HS-27A (cell line): ENCODE measurements around the gene TCEAL5.
"Not testable (repeated sequence)": the region's sequence is repeated elsewhere in the genome, so short reads cannot be mapped to it uniquely, and the experiment has no call there.

Source experiments
- DNase-seq: peaks from one replicate; pipeline ENCODE4 v3.0.0-alpha.2; 2012; ENCODE audit warnings: low read depth, missing footprints

The TCEAL5 gene

DNA sequence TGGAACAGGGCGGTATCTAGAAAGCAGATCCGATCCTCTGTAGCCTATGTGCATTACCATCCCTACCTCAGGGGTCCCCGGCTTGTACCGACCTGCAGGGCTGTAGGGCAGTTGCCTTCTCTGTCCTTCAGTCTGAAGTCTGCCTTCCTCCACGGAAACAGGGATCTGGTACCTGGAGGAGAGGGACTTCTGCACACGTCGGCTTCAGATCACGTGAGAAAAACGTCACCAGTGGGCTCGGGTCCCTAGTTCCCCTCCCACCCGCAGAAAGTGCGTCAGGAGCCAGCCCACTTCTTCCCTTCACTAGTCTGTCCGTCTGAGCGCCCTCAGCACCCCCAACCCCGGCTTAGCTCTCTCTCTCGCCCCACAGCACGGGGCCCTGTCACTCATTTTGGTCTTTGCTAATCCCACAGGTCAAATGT is at the start of gene TCEAL5:
TSS of gene TCEAL5 (minus strand) at position 170 of the 422 bp plus-strand sequence. CDS start 2,187 bp downstream, outside the sequence.
- no peak for DNase-seq

- no peak for DNase-seq
Observed at GRCh38 chrX:103311399-103311780, 34.8 kb upstream of the TCEAL5 start.

- no peak for DNase-seq
Observed at GRCh38 chrX:103310555-103311398, 34.2 kb upstream of the TCEAL5 start, which contains the start of gene BEX2. Gene BEX2 (minus strand): TSS chrX:103310990. CDS start chrX:103309976, 1,014 bp downstream.

GRCh38 chrX:103309860-103310554 is 33.5 kb upstream of the TCEAL5 start:
- no peak for DNase-seq

GRCh38 chrX:103305666-103306065 is 29.1 kb upstream of the TCEAL5 start:
- DNase-seq: not testable (repeated sequence)

DNA sequence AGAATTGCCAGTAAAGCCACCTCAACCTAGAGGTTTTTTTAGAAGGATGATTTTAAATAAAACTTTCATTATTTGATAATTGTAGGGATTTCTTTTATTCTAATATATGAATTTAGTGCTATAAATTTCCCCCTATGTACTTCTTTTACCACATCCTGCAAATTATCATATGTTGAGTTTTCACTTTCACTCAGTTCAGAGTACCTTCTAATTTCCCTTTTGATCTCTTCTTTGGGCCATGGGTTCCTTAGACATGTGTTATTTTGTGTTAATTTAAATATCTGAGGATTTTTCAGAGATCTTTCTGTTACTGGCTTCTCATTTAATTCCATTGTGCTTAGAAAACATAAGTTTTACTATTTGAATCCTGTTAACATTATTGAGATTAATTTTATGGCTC is 28.2 kb upstream of the TCEAL5 start:
- DNase-seq: no peak

DNA sequence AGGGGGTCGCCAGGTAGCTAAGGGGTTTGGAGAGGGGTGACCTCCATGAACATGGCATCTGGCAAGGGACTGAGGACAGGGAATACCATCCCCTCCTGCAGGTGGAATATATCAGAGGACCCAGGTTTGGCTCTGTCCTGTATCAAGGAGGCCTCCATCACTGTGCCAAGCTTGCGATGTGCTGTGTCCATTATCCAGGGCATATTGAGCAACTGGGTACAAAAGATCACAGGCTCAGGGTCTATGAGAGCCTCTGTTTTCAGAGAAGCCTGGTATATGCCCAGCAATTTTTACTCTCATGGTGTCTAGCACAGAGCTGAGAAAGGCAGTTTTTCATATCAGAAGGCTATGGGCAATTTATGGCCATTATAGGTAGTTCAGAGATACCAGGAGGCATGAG is 16.6 kb upstream of the TCEAL5 start:
- DNase-seq: no peak

DNA sequence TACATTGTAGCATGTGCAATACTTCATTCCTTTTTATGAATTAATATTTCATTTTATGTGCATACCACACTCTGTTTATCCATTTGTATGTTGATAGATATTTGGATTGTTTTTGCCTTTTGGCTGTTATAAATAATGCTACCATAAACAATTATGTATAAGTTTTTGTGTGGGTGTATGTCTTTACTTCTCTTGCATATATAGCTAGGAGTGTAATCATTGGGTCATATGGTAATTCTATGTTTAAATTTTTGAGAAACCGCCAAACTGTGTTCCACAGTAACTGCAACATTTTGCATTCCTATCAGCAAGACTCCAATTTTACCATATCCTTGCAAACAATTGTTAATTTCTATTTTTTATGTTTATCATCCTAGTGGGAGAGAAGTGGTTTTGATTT is 3.1 kb upstream of the TCEAL5 start:
- DNase-seq: no peak

- no peak for DNase-seq
Observed at GRCh38 chrX:103275947-103276567, 493 bp downstream of the TCEAL5 start.

GRCh38 chrX:103274284-103274683 is 2.3 kb downstream of the TCEAL5 start:
- DNase-seq: no peak

DNA sequence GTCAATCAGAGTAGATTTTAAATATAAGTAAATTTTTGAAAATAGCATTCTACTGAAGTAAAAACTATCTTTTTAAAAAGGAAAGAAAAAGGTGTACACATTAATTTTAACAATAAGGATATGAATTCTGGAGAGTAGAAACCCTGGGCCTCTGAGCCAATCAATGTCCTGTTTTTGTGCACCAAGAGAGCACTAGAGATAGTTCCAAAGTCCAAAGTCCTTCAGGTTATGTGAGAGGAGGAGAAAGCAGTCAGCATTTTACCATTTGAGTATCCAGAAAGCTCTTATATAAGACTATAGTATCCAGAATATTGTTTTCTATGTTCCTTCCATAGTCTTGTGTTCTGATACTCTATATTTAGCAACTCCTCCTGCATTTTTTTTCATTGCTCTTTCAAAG is 18.3 kb downstream of the TCEAL5 start:
- DNase-seq: no peak

GRCh38 chrX:103256651-103257050 is 19.9 kb downstream of the TCEAL5 start:
- no peak for DNase-seq

GRCh38 chrX:103254921-103255493 is 21.5 kb downstream of the TCEAL5 start, which contains the start of gene TCEAL8:
Gene TCEAL8 (minus strand): TSS chrX:103255155. CDS start chrX:103253979, 1,176 bp downstream.
- peak; percentile 35 for DNase-seq

- DNase-seq: peak; percentile 5
Observed at GRCh38 chrX:103254171-103254824, 22.3 kb downstream of the TCEAL5 start.

- DNase-seq: no peak
Observed at GRCh38 chrX:103253608-103254007, 22.9 kb downstream of the TCEAL5 start.

GRCh38 chrX:103250977-103251376 is 25.6 kb downstream of the TCEAL5 start:
- no peak for DNase-seq

GRCh38 chrX:103249805-103250204 is 26.7 kb downstream of the TCEAL5 start:
- DNase-seq: no peak

- no peak for DNase-seq
Observed at GRCh38 chrX:103248553-103248952, 28.0 kb downstream of the TCEAL5 start.

- no peak for DNase-seq
Observed at GRCh38 chrX:103240155-103240554, 36.4 kb downstream of the TCEAL5 start.

- DNase-seq: no peak
Observed at GRCh38 chrX:103236296-103236695, 40.3 kb downstream of the TCEAL5 start.

- not testable (repeated sequence) for DNase-seq
Observed at GRCh38 chrX:103235608-103236007, 40.9 kb downstream of the TCEAL5 start.

DNA sequence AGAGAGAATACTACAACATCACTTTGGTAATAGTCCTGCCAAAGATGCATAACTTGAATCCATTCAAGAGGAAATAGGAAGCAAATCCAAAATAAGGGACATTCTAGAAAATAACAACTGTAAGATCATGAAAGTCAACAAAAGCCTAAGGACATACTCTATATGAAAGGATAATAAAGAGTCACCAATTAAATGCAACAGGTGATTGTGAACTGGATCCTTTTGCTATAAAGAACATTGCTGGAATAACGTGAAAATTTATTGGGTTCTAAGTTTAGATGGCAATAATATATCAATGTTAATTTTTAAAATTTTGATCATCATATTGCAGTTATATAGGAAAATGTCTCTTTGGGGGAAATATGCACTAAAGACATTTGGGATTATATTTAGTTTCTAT is 41.7 kb downstream of the TCEAL5 start:
- no peak for DNase-seq
